HT-29 (cell line): Measurements from ENCODE around the gene ZGRF1. TPM values are rescaled to one million over a fixed set of nuclear protein-coding genes. Genes with fewer than 3 reads are reported as not detected.
"Not testable (repeated sequence)": the region's sequence is repeated elsewhere in the genome, so short reads cannot be mapped to it uniquely, and the experiment has no call there.

ENCODE experiments used
- DNase-seq: peaks from one replicate; pipeline ENCODE4 v3.0.0-alpha.2; 2015; ENCODE audit warnings: low spot score
- total RNA-seq: library from RNA; depleted of rRNA; stranded (reverse); fragments of >200 nt; shearing (Covaris generic); gene quantifications from 2 replicates; pipeline ENCODE4 v1.2.3, GENCODE V29; 2014; rRNA removed

The ZGRF1 gene, protein sequence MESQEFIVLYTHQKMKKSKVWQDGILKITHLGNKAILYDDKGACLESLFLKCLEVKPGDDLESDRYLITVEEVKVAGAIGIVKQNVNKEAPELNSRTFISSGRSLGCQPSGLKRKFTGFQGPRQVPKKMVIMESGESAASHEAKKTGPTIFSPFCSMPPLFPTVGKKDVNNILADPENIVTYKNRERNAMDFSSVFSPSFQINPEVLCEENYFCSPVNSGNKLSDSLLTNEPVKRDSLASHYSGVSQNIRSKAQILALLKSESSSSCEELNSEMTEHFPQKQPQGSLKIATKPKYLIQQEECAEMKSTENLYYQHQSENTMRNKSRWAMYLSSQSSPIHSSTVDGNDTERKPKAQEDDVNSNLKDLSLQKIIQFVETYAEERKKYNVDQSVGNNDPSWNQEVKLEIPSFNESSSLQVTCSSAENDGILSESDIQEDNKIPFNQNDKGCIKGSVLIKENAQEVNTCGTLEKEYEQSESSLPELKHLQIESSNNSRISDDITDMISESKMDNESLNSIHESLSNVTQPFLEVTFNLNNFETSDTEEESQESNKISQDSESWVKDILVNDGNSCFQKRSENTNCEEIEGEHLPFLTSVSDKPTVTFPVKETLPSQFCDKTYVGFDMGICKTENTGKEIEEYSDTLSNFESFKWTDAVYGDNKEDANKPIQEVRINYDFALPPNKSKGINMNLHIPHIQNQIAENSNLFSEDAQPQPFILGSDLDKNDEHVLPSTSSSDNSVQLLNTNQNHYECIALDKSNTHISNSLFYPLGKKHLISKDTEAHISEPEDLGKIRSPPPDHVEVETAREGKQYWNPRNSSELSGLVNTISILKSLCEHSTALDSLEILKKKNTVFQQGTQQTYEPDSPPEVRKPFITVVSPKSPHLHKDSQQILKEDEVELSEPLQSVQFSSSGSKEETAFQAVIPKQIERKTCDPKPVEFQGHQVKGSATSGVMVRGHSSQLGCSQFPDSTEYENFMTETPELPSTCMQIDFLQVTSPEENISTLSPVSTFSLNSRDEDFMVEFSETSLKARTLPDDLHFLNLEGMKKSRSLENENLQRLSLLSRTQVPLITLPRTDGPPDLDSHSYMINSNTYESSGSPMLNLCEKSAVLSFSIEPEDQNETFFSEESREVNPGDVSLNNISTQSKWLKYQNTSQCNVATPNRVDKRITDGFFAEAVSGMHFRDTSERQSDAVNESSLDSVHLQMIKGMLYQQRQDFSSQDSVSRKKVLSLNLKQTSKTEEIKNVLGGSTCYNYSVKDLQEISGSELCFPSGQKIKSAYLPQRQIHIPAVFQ (N-terminal part only)
- total RNA-seq = 3.8 and 4.6 TPM in 2 replicates

DNA sequence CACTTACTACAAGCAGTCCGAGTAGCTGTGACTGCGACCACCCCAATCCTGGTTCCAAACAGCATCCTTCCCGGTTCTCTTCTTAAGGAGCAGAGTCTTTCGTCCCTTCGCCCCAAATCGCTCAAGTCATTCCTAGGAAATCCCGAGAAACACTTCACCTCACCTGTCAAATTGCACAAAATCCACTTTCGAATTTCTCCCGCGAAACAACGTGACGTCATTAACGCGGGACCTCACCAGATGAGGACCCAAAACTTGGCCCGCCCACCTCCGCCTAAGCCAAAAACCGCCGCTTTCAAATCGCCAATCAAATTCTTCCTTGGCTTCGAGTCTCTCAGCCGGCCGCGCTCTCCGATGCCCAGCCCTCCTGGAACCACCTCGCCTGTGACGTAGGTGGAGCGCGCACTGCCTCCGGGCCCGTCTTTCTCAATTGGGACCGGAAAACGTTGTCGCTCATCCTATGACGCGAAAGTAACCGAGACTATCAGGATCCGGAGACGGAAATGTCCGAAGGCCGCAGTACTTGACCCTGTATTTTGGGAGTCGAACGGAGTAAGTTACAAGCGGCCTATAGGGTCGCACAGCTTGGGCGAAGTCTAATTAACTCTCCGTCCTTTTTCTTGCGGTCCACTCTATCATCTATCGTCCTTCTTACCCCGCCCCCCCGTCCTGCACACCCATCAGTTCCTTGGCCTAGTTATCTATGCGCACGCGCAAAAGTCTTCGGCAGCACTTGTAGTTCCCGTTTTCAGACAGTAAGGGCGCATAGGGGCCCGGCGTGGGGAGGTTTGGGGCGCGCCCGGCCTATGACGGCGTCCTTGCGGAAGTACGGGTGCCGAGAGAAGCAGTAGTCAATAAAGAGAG is at the start of gene ZGRF1, which contains the start of gene LARP7:
Gene ZGRF1, minus strand, starts transcription at position 222 of the 864 bp plus-strand sequence. CDS start 3,733 bp downstream, outside the sequence.
Gene LARP7, plus strand, starts transcription at position 456 of the 864 bp plus-strand sequence. CDS start 7,527 bp downstream, outside the sequence.
- DNase-seq = peak; percentile 98

DNA sequence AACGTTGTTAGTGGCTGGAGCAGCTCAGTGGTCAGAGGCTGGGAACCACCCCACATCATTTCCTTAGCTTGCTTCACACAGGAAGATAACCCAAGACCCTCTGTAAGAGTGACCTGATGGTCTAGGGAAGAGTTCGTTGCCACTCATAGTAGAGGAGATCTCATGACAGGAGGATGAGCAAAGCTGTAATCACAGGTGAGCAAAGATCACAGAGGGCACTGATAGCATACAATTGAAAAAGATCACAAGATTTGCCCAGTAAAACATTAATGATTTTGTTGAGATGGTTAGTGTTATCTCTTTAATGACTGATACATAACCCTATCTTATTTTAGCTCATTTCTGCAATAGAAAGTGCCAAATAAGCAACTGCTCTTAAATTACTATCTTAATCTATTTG is 44.3 kb upstream of the ZGRF1 start:
- DNase-seq = no peak

DNA sequence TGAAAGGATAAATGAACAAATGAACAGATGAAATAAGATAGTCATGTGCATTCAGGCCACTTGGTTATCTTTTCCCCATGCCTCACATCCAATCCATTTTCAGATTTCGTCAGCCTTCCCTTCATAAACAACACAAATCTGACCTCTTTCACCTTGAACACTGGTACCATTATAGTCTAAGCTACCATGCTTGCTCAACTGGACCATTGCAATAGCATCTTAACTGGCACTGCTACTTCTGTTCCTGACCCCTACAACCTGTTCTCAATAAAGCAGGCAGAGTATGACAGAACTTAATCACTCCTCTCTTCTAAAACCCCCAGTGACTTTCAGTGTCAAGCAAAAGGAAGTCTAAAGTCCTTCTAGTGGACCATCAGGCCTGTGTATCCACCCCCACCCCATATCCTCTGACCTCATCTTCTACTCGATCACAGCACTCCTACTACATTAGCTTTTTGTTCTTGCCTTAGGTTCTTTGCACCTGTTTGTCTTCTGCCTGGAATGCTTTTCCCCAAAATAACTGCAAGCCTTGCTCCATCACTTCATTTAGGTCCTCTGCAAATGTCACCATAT is 40.9 kb upstream of the ZGRF1 start:
- DNase-seq = no peak

DNA sequence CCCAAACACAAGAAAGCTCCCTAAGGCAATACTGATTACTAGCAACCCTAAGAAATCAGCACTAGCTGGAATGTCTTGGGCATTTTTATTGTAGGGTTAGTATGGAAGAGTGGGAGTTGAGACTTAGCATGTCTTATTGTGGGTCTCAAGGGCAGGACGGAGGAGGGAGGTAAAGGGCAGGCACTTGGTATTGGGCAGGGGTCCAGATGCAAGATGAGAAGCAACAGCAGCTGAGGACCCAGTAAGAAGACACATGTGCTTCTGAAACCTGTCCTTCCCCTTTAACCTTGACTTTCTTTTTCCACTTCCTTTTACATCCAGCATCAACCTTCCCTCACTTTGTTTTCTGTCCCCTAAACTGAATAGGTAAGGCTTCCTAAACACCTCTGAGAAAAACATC is 37.7 kb upstream of the ZGRF1 start:
- DNase-seq = no peak

DNA sequence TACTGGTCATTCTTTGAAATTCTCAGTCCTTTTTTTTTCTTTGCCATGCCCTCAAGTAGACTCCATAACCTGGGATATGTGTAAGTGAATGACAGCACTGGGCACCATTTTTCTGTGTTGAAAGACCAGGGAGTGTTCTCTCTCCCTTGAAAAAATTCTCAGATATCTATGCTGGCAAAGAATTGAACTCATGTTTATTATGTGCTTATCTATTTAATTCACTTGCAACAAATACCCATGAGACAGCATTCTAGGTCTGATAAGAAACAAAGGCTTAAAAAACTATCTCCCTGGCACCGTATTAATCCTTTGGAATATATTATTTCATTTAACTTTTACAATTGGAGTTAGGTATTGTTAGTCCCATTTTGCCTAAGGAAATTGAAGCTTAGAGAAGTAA is 37.0 kb upstream of the ZGRF1 start:
- no peak for DNase-seq

DNA sequence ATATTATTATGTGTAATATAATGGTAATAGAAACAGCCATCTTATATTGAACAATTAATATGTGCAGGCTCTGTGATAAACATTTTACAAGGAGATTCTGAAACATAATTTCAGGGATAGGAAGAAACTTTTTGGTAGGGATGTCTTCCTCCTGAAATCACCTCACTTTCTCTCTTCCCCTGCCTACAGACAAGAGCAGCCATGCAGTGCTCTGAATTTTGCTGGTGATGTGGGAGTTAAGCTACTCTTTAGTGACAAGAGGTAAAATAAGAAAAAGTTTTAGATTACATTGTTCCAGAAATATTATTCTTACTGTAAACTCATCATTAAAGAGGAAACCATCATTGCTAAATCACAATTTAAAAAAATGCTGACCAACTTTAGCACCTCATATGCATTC is 36.4 kb upstream of the ZGRF1 start:
- DNase-seq = no peak

DNA sequence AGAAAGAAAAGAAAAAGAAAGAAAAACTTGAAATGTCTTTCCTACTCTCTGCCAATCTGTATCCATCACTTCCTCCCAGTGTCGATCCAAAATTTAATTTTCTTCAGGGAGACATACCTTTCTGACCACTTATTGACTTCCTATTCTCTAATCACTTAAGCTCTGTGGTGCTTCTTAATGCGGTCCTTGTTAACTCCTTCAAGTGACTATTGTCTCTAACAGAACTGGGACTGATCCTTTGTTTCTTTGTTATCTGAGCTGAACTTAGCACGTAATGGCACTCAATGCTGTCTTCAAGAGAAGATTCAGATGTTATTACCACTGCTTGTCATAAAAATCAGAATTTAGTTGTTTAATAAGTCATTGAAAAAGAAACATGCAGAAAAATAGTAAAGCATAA is 31.4 kb upstream of the ZGRF1 start:
- DNase-seq = no peak

DNA sequence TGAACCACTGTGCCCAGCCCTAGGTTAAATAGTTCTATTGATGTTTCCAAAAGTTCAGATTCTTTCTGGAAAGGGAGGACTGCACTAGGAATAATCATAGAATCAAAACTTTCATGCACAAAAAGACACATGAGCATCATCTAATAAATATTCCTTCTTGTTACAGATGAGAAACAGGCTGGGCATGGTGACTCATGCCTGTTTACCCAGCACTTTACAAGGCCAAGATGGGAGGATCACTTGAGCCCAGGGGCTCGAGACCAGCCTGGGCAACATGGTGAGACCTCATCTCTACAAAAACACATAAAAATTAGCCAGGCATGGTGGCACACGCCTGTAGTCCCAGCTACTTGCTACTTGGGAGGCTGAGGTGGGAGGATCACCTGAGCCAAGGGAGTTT is 27.9 kb upstream of the ZGRF1 start:
- peak; percentile 12 for DNase-seq

DNA sequence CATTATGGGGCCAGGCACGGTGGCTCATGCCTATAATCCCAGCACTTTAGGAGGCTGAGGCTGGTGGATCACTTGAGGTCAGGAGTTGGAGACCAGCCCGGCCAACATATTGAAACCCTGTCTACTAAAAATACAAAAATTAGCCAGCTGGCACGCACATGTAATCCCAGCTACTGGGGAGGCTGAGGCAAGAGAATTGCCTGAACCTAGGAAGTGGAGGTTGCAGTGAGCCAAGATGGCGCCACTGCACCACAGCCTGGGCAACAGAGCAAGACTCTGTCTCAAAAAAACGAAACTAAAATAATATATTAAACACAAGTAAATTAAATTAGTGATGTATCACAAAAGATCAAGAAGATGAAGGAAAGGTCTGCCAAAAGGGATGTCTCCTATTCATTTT is 19.4 kb upstream of the ZGRF1 start:
- DNase-seq = not testable (repeated sequence)

DNA sequence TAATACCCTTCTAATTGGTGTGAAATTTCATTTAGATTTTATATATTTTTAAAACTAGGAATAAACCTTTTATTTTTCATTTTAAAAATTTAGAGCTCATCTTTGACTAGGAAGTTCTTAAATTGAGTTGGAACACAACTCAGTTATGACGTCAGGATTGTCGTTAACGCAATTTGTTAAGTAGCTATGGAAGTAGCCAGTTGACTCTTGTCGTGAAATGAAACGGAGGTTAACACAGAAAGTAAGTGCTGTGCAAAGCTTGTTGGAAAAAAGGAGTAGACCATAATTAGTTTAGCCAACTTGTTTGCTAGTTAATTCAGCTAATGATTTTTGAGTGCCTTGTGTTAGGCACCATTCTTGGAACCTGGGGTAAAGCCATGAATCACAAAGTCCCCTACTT is 18.6 kb upstream of the ZGRF1 start:
- no peak for DNase-seq

DNA sequence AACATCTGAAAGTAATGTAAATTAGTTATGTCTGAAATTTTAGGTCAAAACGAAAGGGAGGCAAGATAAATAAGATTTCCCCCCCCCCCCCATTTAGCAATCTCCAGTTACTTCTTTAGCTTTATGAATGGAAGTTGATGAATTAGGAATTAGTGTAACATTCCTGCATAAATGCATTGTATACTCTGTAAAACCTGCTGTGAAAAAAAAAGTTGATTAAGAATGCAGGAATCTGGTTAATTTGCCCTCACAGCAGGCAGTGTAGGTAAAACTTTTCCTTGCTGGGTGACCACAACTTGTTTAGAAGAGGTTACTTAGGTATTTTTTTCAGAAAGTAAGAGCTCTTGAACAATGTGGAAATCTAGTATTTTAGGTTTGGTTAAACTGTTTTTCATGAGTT is 15.5 kb upstream of the ZGRF1 start:
- DNase-seq = no peak

DNA sequence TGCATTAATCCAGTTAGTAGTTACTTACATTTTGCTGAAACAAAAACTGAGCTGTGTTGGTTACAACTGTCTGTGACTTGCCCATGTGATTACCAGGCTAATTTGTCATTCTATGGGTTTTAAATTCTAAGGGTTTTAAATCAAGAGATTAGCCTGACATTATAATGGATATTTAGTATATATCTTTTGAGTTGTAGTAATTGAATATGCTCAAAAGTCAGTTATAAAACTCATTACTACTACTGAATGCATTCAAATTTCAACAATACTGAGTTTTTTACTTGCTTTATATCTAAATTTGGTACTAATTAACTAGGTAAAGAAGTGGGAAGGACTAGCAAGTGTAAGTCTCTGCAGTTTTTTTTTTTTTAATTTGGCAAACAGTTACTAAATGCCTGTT is 14.9 kb upstream of the ZGRF1 start:
- no peak for DNase-seq

DNA sequence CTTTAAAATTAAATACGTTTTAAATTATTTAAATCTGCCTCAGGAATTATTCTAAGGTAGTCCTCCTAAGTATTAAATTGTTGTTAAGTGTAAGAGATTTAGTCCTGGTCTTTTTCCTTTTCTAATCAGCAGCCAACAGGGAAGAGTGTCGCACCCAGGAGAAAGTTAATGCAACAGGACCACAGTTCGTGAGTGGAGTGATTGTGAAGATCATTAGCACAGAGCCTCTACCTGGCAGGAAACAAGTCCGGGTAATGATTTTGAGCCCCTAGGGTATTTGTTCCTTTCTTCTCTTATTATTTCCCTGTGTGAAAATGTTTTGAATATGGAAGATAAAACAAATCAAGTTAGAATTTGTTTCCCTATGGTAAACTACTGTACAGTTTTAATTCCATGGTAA is 13.6 kb upstream of the ZGRF1 start:
- no peak for DNase-seq

DNA sequence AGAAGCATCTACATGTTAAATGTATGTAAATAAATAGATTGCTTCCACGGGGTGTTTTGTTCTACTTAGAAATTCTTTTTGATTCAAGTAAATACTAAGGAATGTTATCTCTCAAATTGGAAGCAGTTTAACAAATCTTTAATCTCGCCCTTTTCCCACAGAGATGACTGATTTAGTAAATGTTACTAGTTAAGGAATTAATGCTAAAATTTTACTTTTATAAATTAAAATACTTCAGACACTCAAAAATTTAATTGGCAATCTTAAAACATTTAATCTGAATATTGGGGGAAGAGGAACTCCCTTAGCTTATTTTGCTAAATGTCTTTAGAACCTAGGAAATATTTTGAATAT is 12.3 kb upstream of the ZGRF1 start:
- no peak for DNase-seq

DNA sequence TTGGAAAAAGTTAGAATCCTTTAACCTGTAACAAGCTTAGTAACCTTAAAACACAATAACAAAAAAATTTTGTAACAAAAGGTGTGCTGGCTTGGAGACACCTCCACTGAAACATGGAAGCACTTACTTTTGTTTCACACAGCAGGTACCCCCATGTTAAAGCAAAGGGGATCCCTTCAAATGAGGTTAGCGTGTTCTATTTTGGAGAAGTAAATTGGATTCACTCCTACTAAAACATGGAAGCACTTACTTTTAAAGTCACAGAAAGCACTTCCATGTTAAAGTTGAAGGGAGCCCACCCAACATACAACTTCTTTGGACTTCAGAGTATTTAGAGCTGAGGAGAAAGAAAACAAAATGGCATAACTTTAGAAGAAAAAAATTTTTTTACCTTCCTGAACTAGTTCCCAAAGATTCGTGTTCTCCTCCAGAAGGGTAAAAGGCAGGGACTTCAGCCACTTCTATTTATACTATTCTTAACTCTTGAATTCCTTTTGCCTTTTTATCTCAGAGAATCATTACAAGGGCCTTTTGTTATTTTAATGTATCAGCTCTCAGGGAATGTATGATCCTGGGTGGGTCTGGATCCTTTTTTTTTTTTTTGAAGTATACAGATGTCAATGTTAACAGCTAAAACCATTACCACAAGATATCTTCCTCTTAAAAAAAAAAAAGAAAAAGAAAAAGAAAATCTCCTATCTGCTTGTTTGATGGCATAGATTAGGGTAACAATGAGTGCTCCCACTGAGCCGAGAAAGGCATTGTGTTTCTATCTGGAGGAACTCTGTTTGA is 11.8 kb upstream of the ZGRF1 start:
- DNase-seq = no peak

DNA sequence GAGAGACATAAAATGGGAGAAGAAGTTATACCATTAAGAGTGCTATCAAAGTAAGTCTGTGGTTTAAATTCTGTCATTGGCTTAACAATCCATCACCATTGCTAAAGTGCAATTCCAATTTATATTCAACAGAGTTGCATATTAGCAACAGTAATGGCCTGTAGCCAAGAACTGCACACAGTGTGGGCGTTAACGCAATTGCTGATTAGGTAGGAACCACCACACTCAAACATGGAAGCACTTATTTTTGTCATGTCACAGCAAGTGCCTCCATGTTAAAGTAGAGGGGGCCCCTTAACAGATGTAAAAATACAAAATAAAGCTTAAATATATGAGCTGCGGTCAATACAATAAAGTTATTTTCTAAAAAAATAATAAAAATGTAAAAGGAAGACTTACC is 11.1 kb upstream of the ZGRF1 start:
- no peak for DNase-seq

DNA sequence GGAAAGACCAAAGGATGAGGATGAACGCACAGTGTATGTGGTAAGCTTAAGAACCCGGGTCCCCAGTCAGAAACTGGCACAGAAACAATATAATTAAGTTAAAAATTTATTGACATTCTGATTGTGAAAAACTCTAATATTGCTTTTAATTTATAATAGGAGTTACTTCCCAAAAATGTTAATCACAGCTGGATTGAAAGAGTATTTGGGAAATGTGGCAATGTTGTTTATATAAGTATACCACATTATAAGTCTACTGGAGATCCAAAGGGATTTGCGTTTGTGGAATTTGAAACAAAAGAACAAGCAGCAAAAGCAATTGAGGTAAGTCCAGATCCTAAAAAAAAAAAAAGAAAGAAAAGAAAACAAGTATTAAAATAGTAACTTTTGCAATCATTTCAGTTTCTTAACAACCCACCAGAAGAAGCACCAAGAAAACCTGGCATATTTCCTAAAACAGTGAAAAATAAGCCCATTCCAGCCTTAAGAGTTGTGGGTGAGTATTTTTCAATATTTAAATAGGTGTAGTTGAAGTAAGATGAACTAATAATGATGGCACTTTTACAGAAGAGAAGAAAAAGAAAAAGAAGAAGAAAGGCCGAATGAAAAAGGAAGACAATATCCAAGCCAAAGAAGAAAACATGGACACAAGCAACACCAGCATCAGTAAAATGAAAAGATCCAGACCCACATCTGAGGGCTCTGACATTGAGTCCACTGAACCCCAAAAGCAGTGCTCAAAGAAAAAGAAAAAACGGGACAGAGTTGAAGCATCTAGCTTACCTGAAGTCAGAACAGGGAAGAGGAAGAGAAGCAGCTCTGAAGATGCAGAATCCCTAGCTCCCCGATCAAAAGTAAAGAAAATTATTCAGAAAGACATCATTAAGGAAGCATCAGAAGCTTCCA is 10.2 kb upstream of the ZGRF1 start:
- no peak for DNase-seq

DNA sequence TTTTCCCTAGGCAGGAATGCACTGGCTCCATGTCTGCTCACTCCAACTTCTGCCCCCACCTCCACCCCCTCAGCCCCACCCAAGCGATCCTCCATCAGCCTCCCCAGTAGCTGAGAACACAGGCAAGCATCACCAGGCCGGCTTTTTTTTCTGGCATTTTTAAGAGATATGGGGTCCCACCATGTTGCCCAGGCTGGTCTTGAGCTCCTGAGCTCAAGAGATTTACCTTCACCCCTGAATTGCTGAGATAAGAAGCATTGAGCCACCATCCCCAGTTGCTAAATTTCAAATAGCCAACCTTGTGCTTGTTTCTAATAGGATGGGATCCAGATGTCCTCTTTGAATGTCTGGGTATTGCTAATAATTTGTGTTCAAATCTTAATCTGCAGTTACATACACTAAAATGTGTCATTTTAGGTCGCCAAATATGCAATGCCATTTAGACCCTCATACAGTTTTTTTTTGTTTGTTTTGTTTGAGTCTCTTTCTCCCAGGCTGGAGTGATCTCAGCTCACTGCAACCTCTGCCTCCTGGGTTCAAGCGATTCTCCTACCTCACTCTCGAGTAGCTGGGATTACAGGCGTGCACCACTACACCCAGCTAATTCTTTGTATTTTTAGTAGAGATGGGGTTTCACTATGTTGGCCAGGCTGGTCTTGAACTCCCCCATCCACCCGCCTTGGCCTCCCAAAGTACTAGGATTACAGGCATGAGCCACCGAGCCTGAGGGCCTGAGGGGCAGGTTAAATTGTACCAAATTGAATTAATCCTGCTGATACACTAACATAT is 9.0 kb upstream of the ZGRF1 start:
- no peak for DNase-seq
